Left colon (tissue), 2 donors: ENCODE results near the gene THOC7. TPM values are rescaled to one million over a fixed set of nuclear protein-coding genes. Genes with fewer than 3 reads are reported as not detected.

Experiments
- ATAC-seq: fragments of 200-7000 bp; cut with Tn5 transposase; one replicate; pipeline ENCODE4 v1.9.1; 2020; ENCODE audit warnings: mild to moderate bottlenecking, moderate library complexity
- DNase-seq, 2 donors: peaks; one replicate each; pipeline ENCODE4 v3.0.0-alpha.2; 2020
- intact Hi-C, 2 donors: fragments of 100-400 bp; cut with DNase I in 1 of 2; cut with micrococcal nuclease in 1 of 2; formaldehyde crosslinking; loops; one replicate each; pipeline versions ENCODE4 v1.11.2 to v1.14.0; 2022; cut with DNase I, micrococcal nuclease
- total RNA-seq, 2 donors: library from RNA; stranded (reverse); fragmentation: NEBNext Ultra II Directional; extraction: Animal tissue kit (Norgen Biotek cat#: 25700); gene quantifications; one replicate each; pipeline ENCODE4 v1.2.1, GENCODE V29; 2021
- donor health status: DM: no; HTN: no; CAD: no.
- donor health status: DM: yes; HTN: yes; CAD: no.

Gene THOC7
- total RNA-seq, 2 donors from 2014 or later = 54.0 to 62.1 TPM

- ATAC-seq (no peak), DNase-seq (no peak)
- intact Hi-C loops = no loop called here
These were observed 63.5 kb downstream of the THOC7 start for GRCh38 chr3:63800097-63800496.

GRCh38 chr3:63798949-63799348 is 64.7 kb downstream of the THOC7 start:
- ATAC-seq (peak; percentile 89), DNase-seq (no peak)
- intact Hi-C loops = no loop called here

GRCh38 chr3:63798544-63798943 is 65.1 kb downstream of the THOC7 start:
- ATAC-seq (no peak), DNase-seq (no peak)
- intact Hi-C loops = no loop called here

- intact Hi-C loops = no loop called here
- peak; percentile 68 for ATAC-seq
- no peak for DNase-seq
These were observed 68.2 kb downstream of the THOC7 start for GRCh38 chr3:63795438-63795837.

GRCh38 chr3:63791974-63792373 is 71.6 kb downstream of the THOC7 start:
- peak; percentile 47 for ATAC-seq
- no peak for DNase-seq
- intact Hi-C loops = no loop called here

Other genes starting within 250 kb of the THOC7 start
- gene SNTN, start 211.1 kb downstream of the THOC7 start, total RNA-seq = under 1 TPM in 1 of 2 donors, not detected in 1; 0.39 TPM
- gene C3orf49, start 44.5 kb downstream of the THOC7 start, total RNA-seq = not detected
- gene ATXN7, start 62 bp upstream of the THOC7 start, total RNA-seq = 10 to 100 TPM; 32.4 to 45.9 TPM
- not detected for gene SCAANT1, start 48.6 kb upstream of the THOC7 start, total RNA-seq
- gene PSMD6, start 159.7 kb upstream of the THOC7 start, total RNA-seq = 10 to 100 TPM; 49.4 to 51.4 TPM